ENCODE measurements around the gene CITED4. TPM values are rescaled to one million over a fixed set of nuclear protein-coding genes. Genes with fewer than 3 reads are reported as not detected.

Gene CITED4
- total and polyA plus RNA-seq, 10 of the 15 experiments (the other 5 are each of a cell fraction or from before 2014, with no cell fraction given), result 0.13 to 0.64 (median 0.26) TPM; not detected in 6

DNA sequence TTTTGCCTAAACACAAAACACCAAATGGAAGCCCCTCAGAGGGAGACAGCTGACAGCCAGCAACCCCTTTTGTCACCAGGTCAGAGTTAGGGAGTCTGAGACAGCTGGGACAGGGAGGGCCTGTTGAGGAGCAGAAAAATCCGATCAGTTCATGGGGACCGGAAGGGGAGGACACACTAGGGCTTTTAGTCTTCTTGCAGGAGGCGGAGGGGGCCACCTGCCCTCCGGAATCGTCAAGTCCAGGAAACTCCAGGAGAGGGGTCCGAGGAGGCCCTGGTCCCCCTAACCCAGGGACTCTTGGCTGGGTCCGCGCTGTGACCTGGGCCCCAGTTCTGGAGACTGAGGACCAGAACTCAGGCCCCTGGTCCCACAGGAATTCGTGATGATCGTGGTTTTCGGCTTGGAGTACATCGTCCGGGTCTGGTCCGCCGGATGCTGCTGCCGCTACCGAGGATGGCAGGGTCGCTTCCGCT lies 44.3 kb downstream of the CITED4 start:
- Histone ChIP-seq H3K79me2 (ENCODE audit: control insufficient read depth, insufficient read depth, low read length) (no peaks in the 10 kb centered on the region), H3K27ac (ENCODE audit: control insufficient read depth, insufficient read depth) (no peak overlapping the region), H3K9ac (ENCODE audit: control insufficient read depth, insufficient read depth, low read length) (no peak overlapping the region), H3K36me3 (ENCODE audit: control insufficient read depth in 2 of 2, insufficient read depth in 2 of 2, low read length in 1 of 2) (no peaks in the 10 kb centered on the region), H4K20me1 (ENCODE audit: control insufficient read depth, insufficient read depth) (no peaks in the 10 kb centered on the region), H3K9me3 (replicated peaks; ENCODE audit: control insufficient read depth, insufficient read depth, low read length) (no peaks in the 10 kb centered on the region), H3K4me1 (ENCODE audit: control insufficient read depth, insufficient read depth, low read length) (peaks cover 4% of the 10 kb centered on the region; the same call in 1 of the 2 replicates), H2AFZ (ENCODE audit: control insufficient read depth, low read depth, low read length) (peak overlapping the region; percentile 87), H3K27me3 (replicated peaks in 1 of 2; ENCODE audit: control insufficient read depth in 2 of 2, insufficient read depth in 2 of 2, low read length in 1 of 2) (no peaks in the 10 kb centered on the region; a peak in 1 of 4 replicates), H3K4me3 (peak overlapping the region; percentile 60; the same call in 1 of the 2 replicates), H3K4me2 (ENCODE audit: control insufficient read depth, insufficient read depth) (peak overlapping the region; percentile 96)
- ChIA-PET CTCF (no interaction called here), RAD21 (ENCODE audit: unreplicated experiment) (no interaction called here), SMC1A (ENCODE audit: uncharacterized antibody, unreplicated experiment) (no interaction called here), POLR2A (no interaction called here)
- no peak for FAIRE-seq
- no peak for DNase-seq (ENCODE audit: low read depth, low spot score)
- intact Hi-C loops (cut with micrococcal nuclease; ENCODE audit: unreplicated experiment), result no loop called here
- peak; percentile 23 for ATAC-seq
- no peak for TF ChIP-seq YY1 (IDR thresholded peaks at IDR 0.05; ENCODE audit: low read depth, low read length)
- TF ChIP-seq BHLHE40 (IDR thresholded peaks at IDR 0.05; ENCODE audit: borderline replicate concordance in 1 of 2, low read depth in 2 of 2, low read length in 1 of 2), result no peak
- TF ChIP-seq CEBPB (IDR thresholded peaks at IDR 0.05; ENCODE audit: borderline replicate concordance in 1 of 2, low read depth in 2 of 2, low read length in 2 of 2), result no peak
- TF ChIP-seq SRF (IDR thresholded peaks at IDR 0.05; ENCODE audit: low read depth in 2 of 2, low read length in 2 of 2), result peak in 1 of 2 experiments; percentile 55; a peak in 1 of 4 replicates
- TF ChIP-seq, protein P1, sequence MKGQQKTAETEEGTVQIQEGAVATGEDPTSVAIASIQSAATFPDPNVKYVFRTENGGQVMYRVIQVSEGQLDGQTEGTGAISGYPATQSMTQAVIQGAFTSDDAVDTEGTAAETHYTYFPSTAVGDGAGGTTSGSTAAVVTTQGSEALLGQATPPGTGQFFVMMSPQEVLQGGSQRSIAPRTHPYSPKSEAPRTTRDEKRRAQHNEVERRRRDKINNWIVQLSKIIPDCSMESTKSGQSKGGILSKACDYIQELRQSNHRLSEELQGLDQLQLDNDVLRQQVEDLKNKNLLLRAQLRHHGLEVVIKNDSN (IDR thresholded peaks at IDR 0.05; ENCODE audit: borderline replicate concordance, extremely low read length, insufficient read depth, low read depth, low read length), result no peak
- no peak for TF ChIP-seq NBN (IDR thresholded peaks at IDR 0.05)
- 0 out of 2 replicates have a peak, but pooled peaks have one; percentile 8 for TF ChIP-seq IKZF1 (conservative IDR thresholded peaks at IDR 0.05)
- no peak for TF ChIP-seq NFYA (IDR thresholded peaks at IDR 0.05; ENCODE audit: borderline replicate concordance, low read depth, low read length)
- WGBS (ENCODE audit: insufficient coverage, insufficient replicate concordance, low lambda C conversion rate, missing lambda C conversion rate), result 1% methylated on average over 17 of the region's 19 CpGs
- no TSS peak for BruUV-seq (replicated peaks)
- in situ Hi-C loops (cut with MboI), result no loop called here

All from GM12878 (cell line).